H9 (cell line): ENCODE results near the gene POU4F3. TPM values are rescaled to one million over a fixed set of nuclear protein-coding genes. Genes with fewer than 3 reads are reported as not detected.

Experiments used
- DNase-seq: peaks from one replicate; pipeline ENCODE4 v3.0.0-alpha.2; 2017
- H2AFZ ChIP-seq: one replicate; pipeline ENCODE4 v1.6.1; 2013; ENCODE audit warnings: mild to moderate bottlenecking, low read length, control low read depth, moderate library complexity
- H2AK5ac ChIP-seq: 2 replicates; pipeline ENCODE4 v1.6.1; 2013; ENCODE audit warnings: low read length, control low read depth, mixed read lengths; ENCODE audit not compliant: insufficient read length
- H2BK120ac ChIP-seq: one replicate; pipeline ENCODE4 v1.6.1; 2013; ENCODE audit warnings: low read depth, mild to moderate bottlenecking, low read length, control low read depth, inconsistent platforms; ENCODE audit not compliant: poor library complexity, severe bottlenecking
- H2BK12ac ChIP-seq: 2 replicates; pipeline ENCODE4 v1.6.1; 2013; ENCODE audit warnings: low read length, control low read depth, mixed read lengths, low read depth; ENCODE audit not compliant: insufficient read length
- H2BK15ac ChIP-seq: 2 replicates; pipeline ENCODE4 v1.6.1; 2013; ENCODE audit warnings: low read depth, low read length, control low read depth
- H2BK20ac ChIP-seq: one replicate; pipeline ENCODE4 v1.6.1; 2013; ENCODE audit warnings: low read depth, mild to moderate bottlenecking, low read length, control low read depth, inconsistent platforms; ENCODE audit not compliant: poor library complexity, severe bottlenecking
- H2BK5ac ChIP-seq: 2 replicates; pipeline ENCODE4 v1.6.1; 2013; ENCODE audit warnings: low read length, control low read depth, mixed read lengths; ENCODE audit not compliant: insufficient read length
- H3K14ac ChIP-seq: 2 replicates; pipeline ENCODE4 v1.6.1; 2013; ENCODE audit warnings: low read length, control low read depth; ENCODE audit not compliant: insufficient read depth
- H3K18ac ChIP-seq: 2 replicates; pipeline ENCODE4 v1.6.1; 2013; ENCODE audit warnings: low read depth, mild to moderate bottlenecking, mixed read lengths, low read length, control low read depth; ENCODE audit not compliant: insufficient read length
- H3K23ac ChIP-seq: 2 replicates; pipeline ENCODE4 v1.6.1; 2013; ENCODE audit warnings: low read length, control low read depth, mixed read lengths, low read depth; ENCODE audit not compliant: insufficient read length
- H3K23me2 ChIP-seq: 2 replicates; pipeline ENCODE4 v1.6.1; 2013; ENCODE audit warnings: low read depth, mild to moderate bottlenecking, mixed read lengths, low read length, control low read depth; ENCODE audit not compliant: insufficient read length, poor library complexity, severe bottlenecking
- H3K27ac ChIP-seq: 2 replicates; pipeline ENCODE4 v1.5.1; 2013; ENCODE audit warnings: low read length, control low read depth, mixed read lengths, low read depth; ENCODE audit not compliant: insufficient read length
- H3K27me3 ChIP-seq: 2 replicates; pipeline ENCODE4 v1.6.1; 2013; ENCODE audit warnings: low read length, control low read depth, inconsistent platforms; ENCODE audit not compliant: insufficient read depth
- H3K4ac ChIP-seq: 2 replicates; pipeline ENCODE4 v1.6.1; 2013; ENCODE audit warnings: low read depth, mild to moderate bottlenecking, control low read depth, inconsistent platforms, low read length, moderate library complexity
- H3K4me1 ChIP-seq: 2 replicates; pipeline ENCODE4 v1.6.1; 2013; ENCODE audit warnings: low read length, control low read depth, inconsistent platforms; ENCODE audit not compliant: insufficient read depth
- H3K4me2 ChIP-seq: 2 replicates; pipeline ENCODE4 v1.6.1; 2013; ENCODE audit warnings: low read length, control low read depth, mixed read lengths; ENCODE audit not compliant: insufficient read length, insufficient read depth
- H3K56ac ChIP-seq: 2 replicates; pipeline ENCODE4 v1.6.1; 2013; ENCODE audit warnings: low read depth, mild to moderate bottlenecking, mixed read lengths, low read length, control low read depth; ENCODE audit not compliant: insufficient read length
- H3K79me1 ChIP-seq: 2 replicates; pipeline ENCODE4 v1.6.1; 2013; ENCODE audit warnings: low read depth, mild to moderate bottlenecking, moderate library complexity, low read length, control low read depth, inconsistent platforms; ENCODE audit not compliant: insufficient read depth, poor library complexity, severe bottlenecking
- H3K79me2 ChIP-seq: 2 replicates; pipeline ENCODE4 v1.6.1; 2013; ENCODE audit warnings: low read length, control low read depth, inconsistent platforms; ENCODE audit not compliant: insufficient read depth
- H3K9ac ChIP-seq: 2 replicates; pipeline ENCODE4 v1.6.1; 2013; ENCODE audit warnings: low read length, control low read depth, mixed read lengths; ENCODE audit not compliant: insufficient read length; ENCODE audit errors: extremely low read depth
- H3K9me3 ChIP-seq: one replicate; pipeline ENCODE4 v1.6.1; 2013; ENCODE audit warnings: low read depth, low read length, inconsistent platforms; ENCODE audit not compliant: control insufficient read depth
- H3T11ph ChIP-seq: one replicate; pipeline ENCODE4 v1.6.1; 2013; ENCODE audit warnings: mild to moderate bottlenecking, low read length, control low read depth, inconsistent platforms
- H4K20me1 ChIP-seq: one replicate; pipeline ENCODE4 v1.6.1; 2013; ENCODE audit not compliant: control insufficient read depth, insufficient read length, insufficient read depth
- H4K5ac ChIP-seq: 2 replicates; pipeline ENCODE4 v1.6.1; 2013; ENCODE audit warnings: low read depth, mild to moderate bottlenecking, mixed read lengths, low read length, control low read depth; ENCODE audit not compliant: insufficient read length
- H4K8ac ChIP-seq: replicated peaks from 2 replicates; pipeline ENCODE4 v1.6.1; 2013; ENCODE audit warnings: low read length, control low read depth, mixed read lengths, low read depth; ENCODE audit not compliant: insufficient read length
- H4K91ac ChIP-seq: 2 replicates; pipeline ENCODE4 v1.6.1; 2013; ENCODE audit warnings: low read depth, mild to moderate bottlenecking, moderate library complexity, mixed read lengths, low read length, control low read depth; ENCODE audit not compliant: insufficient read length
- H3K27ac Mint-ChIP-seq, 3 experiments: 2 replicates in 2 of 3; 3 replicates in 1 of 3; pipeline ENCODE4 v1.8.0; 2020 to 2021; ENCODE audit warnings: mixed read lengths in 3 of 3, mild to moderate bottlenecking in 1 of 3, moderate library complexity in 1 of 3
- H3K27me3 Mint-ChIP-seq: 2 replicates; pipeline ENCODE4 v1.8.0; 2021; ENCODE audit warnings: low read depth, mild to moderate bottlenecking, moderate library complexity, mixed read lengths
- H3K36me3 Mint-ChIP-seq, 3 experiments: 2 replicates in 2 of 3; 3 replicates in 1 of 3; pipeline ENCODE4 v1.8.0; 2020 to 2021; ENCODE audit warnings: low read depth in 3 of 3, mixed read lengths in 3 of 3; ENCODE audit not compliant: insufficient read depth in 1 of 3
- H3K4me1 Mint-ChIP-seq, 2 experiments: 2 replicates each; pipeline ENCODE4 v1.8.0; 2020; ENCODE audit warnings: mixed read lengths in 2 of 2
- H3K4me3 Mint-ChIP-seq, 2 experiments: 2 replicates in 1 of 2; 3 replicates in 1 of 2; pipeline ENCODE4 v1.8.0; 2020 to 2021; ENCODE audit warnings: mild to moderate bottlenecking in 2 of 2, mixed read lengths in 2 of 2, moderate library complexity in 1 of 2
- H3K9me3 Mint-ChIP-seq, 2 experiments: 2 replicates in 1 of 2; 3 replicates in 1 of 2; pipeline ENCODE4 v1.8.0; 2020; ENCODE audit warnings: mild to moderate bottlenecking in 2 of 2, mixed read lengths in 2 of 2, moderate library complexity in 1 of 2
- WGBS: extraction: QIAGEN DNeasy Blood & Tissue Kit; methylation state at CpG from one replicate; pipeline ENCODE4 v1.1.7; 2013; ENCODE audit warnings: missing lambda C conversion rate, low lambda C conversion rate, mixed read lengths; ENCODE audit not compliant: insufficient read length; ENCODE audit errors: extremely low coverage; 5-methylcytosine and 5-hydroxymethylcytosine counted together
- total RNA-seq: library from RNA; stranded (reverse); gene quantifications from 2 replicates; pipeline ENCODE4 v1.2.1, GENCODE V29; 2021
- TF ChIP-seq, protein P1 (sequence below): fragments of 200-600 bp; sonication (generic); conservative IDR thresholded peaks from 3 replicates; pipeline ENCODE4 v1.8.0; 2021; ENCODE audit warnings: antibody characterized with exemption, mild to moderate bottlenecking

POU4F3 gene
- total RNA-seq, 1 experiment from 2014 or later: not detected

DNA sequence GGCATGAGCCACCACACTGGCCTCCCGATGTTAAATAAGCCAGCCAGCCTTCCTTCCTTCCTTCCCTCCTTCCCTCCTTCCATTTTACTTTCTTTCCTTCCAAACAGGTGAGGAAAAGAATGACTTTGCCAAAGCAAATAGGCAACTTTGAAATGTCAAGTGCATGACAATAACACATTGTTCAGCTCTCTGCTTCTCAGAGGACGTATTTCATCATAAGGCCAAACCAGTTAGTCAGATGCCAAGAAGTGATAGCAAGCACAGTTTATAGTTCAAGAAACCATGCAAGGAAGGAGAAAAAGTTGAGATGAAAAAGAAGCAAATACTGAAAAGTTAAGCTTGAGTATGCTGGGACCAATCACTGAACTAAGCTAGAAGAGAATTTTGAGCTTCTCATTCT, 29.5 kb downstream of the POU4F3 start:
- Histone ChIP-seq H3K9ac (no peak overlapping the region), H4K8ac (no peak overlapping the region), H2BK12ac (no peak overlapping the region), H4K20me1 (no peaks in the 10 kb centered on the region), H3K9me3 (no peaks in the 10 kb centered on the region), H3K4me1 (peaks cover 5% of the 10 kb centered on the region; the same call in 1 of the 2 replicates), H2BK15ac (no peak overlapping the region), H3K23ac (no peak overlapping the region), H3K23me2 (no peaks in the 10 kb centered on the region), H3K14ac (no peak overlapping the region), H3T11ph (no peak overlapping the region), H2BK120ac (no peak overlapping the region), H2BK5ac (no peak overlapping the region), H3K56ac (no peak overlapping the region), H2AFZ (no peak overlapping the region), H3K18ac (no peak overlapping the region), H2AK5ac (no peak overlapping the region), H3K27ac (no peak overlapping the region), H2BK20ac (no peak overlapping the region), H3K27me3 (no peaks in the 10 kb centered on the region; the same call in 1 of the 2 replicates), H4K91ac (no peak overlapping the region), H3K79me2 (no peaks in the 10 kb centered on the region), H3K79me1 (no peaks in the 10 kb centered on the region), H3K4me2 (no peak overlapping the region), H4K5ac (no peak overlapping the region), H3K4ac (no peak overlapping the region)
- Mint-ChIP-seq H3K36me3 (no peaks in the 10 kb centered on the region), H3K27me3 (peaks cover 37% of the 10 kb centered on the region), H3K27ac (no peak overlapping the region), H3K9me3 (no peaks in the 10 kb centered on the region), H3K4me3 (no peak overlapping the region), H3K4me1 (peaks cover 20 to 25% of the 10 kb centered on the region in 2 experiments)
- no peak for DNase-seq
- no CpG with 5 or more reads among the region's 2 CpGs for WGBS
- TF ChIP-seq, protein P1, sequence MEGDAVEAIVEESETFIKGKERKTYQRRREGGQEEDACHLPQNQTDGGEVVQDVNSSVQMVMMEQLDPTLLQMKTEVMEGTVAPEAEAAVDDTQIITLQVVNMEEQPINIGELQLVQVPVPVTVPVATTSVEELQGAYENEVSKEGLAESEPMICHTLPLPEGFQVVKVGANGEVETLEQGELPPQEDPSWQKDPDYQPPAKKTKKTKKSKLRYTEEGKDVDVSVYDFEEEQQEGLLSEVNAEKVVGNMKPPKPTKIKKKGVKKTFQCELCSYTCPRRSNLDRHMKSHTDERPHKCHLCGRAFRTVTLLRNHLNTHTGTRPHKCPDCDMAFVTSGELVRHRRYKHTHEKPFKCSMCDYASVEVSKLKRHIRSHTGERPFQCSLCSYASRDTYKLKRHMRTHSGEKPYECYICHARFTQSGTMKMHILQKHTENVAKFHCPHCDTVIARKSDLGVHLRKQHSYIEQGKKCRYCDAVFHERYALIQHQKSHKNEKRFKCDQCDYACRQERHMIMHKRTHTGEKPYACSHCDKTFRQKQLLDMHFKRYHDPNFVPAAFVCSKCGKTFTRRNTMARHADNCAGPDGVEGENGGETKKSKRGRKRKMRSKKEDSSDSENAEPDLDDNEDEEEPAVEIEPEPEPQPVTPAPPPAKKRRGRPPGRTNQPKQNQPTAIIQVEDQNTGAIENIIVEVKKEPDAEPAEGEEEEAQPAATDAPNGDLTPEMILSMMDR: no peak
